OCI-LY7 (cell line): ENCODE data around the gene GJC2. TPM values are rescaled to one million over a fixed set of nuclear protein-coding genes. Genes with fewer than 3 reads are reported as not detected.

Experiments used
- BruUV-seq: library from RNA; stranded (reverse); fragments of 400-500 nt; replicated peaks from 2 replicates; lab custom pipeline; 2021; lab: Mats Ljungman, UMichigan
- CTCF ChIA-PET: fragments of 300-600 bp; sonication (Branson Sonifier 250); formaldehyde crosslinking; loops from one replicate; lab custom pipeline; 2022; ENCODE audit warnings: antibody characterized with exemption; ENCODE audit not compliant: unreplicated experiment; lab: Charles Lee
- POLR2A ChIA-PET: fragments of 300-600 bp; sonication (Branson Sonifier 250); formaldehyde crosslinking; loops from one replicate; lab custom pipeline; 2022; ENCODE audit warnings: antibody characterized with exemption; lab: Charles Lee
- DNase-seq: peaks from one replicate; pipeline ENCODE4 v3.0.0-alpha.2; 2015; ENCODE audit warnings: low spot score
- H2AFZ ChIP-seq: fragments of 200-600 bp; sonication (generic), shearing (Covaris generic); 2 replicates; pipeline ENCODE4 v1.6.1; 2014; ENCODE audit warnings: mild to moderate bottlenecking, antibody characterized with exemption, low read length, moderate library complexity
- H3K27ac ChIP-seq: fragments of 200-600 bp; sonication (generic); 2 replicates; pipeline ENCODE4 v1.5.1; 2014; ENCODE audit warnings: mixed run types, low read depth, mild to moderate bottlenecking, moderate library complexity, low read length, inconsistent platforms; ENCODE audit not compliant: poor library complexity, severe bottlenecking
- H3K36me3 ChIP-seq: fragments of 200-600 bp; sonication (generic); 2 replicates; pipeline ENCODE4 v1.6.1; 2014; ENCODE audit warnings: mild to moderate bottlenecking, antibody characterized with exemption, low read length, moderate library complexity, mixed read lengths; ENCODE audit not compliant: insufficient read depth
- H3K4me1 ChIP-seq: fragments of 200-600 bp; sonication (generic); 2 replicates; pipeline ENCODE4 v1.5.1; 2014; ENCODE audit warnings: mild to moderate bottlenecking, low read length; ENCODE audit not compliant: insufficient read depth, poor library complexity, severe bottlenecking
- H3K4me2 ChIP-seq: fragments of 200-600 bp; sonication (generic); 2 replicates; pipeline ENCODE4 v1.6.1; 2014; ENCODE audit warnings: mild to moderate bottlenecking, low read length
- H3K4me3 ChIP-seq: fragments of 200-600 bp; sonication (generic); 2 replicates; pipeline ENCODE4 v1.5.1; 2014; ENCODE audit warnings: mild to moderate bottlenecking, low read depth, low read length; ENCODE audit not compliant: poor library complexity, severe bottlenecking
- H3K79me2 ChIP-seq: fragments of 200-600 bp; sonication (generic); 2 replicates; pipeline ENCODE4 v1.6.1; 2016; ENCODE audit warnings: low read depth, mild to moderate bottlenecking, low read length, moderate library complexity, mixed read lengths; ENCODE audit not compliant: insufficient read depth
- H3K9me2 ChIP-seq: fragments of 200-600 bp; sonication (generic); 2 replicates; pipeline ENCODE4 v1.6.1; 2016; ENCODE audit warnings: mild to moderate bottlenecking, low read length, mixed read lengths; ENCODE audit not compliant: insufficient read depth
- H3K9me3 ChIP-seq: fragments of 200-600 bp; sonication (generic); 2 replicates; pipeline ENCODE4 v1.6.1; 2014; ENCODE audit warnings: mild to moderate bottlenecking, mixed run types, low read length, mixed read lengths
- H4K20me1 ChIP-seq: fragments of 200-600 bp; sonication (generic); 2 replicates; pipeline ENCODE4 v1.6.1; 2014; ENCODE audit warnings: mild to moderate bottlenecking, antibody characterized with exemption, low read length, moderate library complexity, mixed read lengths; ENCODE audit not compliant: insufficient read depth
- EZH2phosphoT487 ChIP-seq: fragments of 200-600 bp; sonication (generic); IDR thresholded peaks from 2 replicates; pipeline ENCODE4 v1.6.1; 2018; ENCODE audit warnings: low read depth, borderline replicate concordance, mild to moderate bottlenecking, mixed run types, antibody characterized with exemption, low read length, moderate library complexity, mixed read lengths
- intact Hi-C: fragments of 100-400 bp; cut with micrococcal nuclease; formaldehyde crosslinking; loops from one replicate; pipeline ENCODE4 v1.10.0; 2022; ENCODE audit not compliant: unreplicated experiment
- total RNA-seq, 2 experiments: library from RNA; depleted of rRNA in 1 of 2; stranded (reverse); fragments of >200 nt in 1 of 2; shearing (Covaris generic) in 1 of 2; gene quantifications; 2 replicates each; pipeline ENCODE4 v1.2.3, GENCODE V29; 2014 to 2022
- TF ChIP-seq, protein P1 (sequence below): fragments of 200-600 bp; sonication (generic); conservative IDR thresholded peaks from 2 replicates; pipeline ENCODE4 v1.5.1; 2014; ENCODE audit warnings: mild to moderate bottlenecking, antibody characterized with exemption, low read length, moderate library complexity, mixed read lengths

Gene GJC2
- total RNA-seq, 2 experiments from 2014 or later: 0.22 to 0.80 TPM

DNA sequence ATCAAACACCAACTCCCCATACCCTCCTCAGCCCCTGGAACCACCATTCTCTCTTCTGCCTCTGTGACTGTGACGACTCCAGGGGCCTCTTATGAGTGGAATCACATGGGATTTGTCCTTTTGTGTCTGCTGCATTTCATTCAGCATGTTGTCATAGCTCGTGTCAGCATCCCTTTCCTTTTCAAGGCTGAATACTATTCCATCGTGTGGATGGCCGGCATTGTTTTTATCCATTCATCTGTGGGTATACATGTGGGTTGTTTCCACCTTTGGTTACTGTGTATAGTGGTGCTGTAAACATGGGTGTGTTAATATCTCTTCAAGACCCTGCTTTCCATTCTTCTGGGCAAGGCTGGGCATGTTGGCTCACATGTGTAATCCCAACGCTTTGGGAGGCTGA lies 41.0 kb downstream of the GJC2 start:
- H3K9me3 ChIP-seq: no peaks in the 10 kb centered on the region
- intact Hi-C loops: no loop called here
- no peak overlapping the region for H2AFZ ChIP-seq
- ChIA-PET POLR2A (no interaction called here), CTCF (no interaction called here)
- no peaks in the 10 kb centered on the region for H3K36me3 ChIP-seq
- H3K4me2 ChIP-seq: no peak overlapping the region
- no TSS peak for BruUV-seq
- H3K79me2 ChIP-seq: no peaks in the 10 kb centered on the region
- H4K20me1 ChIP-seq: no peaks in the 10 kb centered on the region
- DNase-seq: no peak
- no peak overlapping the region for H3K27ac ChIP-seq
- H3K4me3 ChIP-seq: no peak overlapping the region
- H3K4me1 ChIP-seq: no peaks in the 10 kb centered on the region
- TF ChIP-seq EZH2phosphoT487: no peak
- TF ChIP-seq, protein P1, sequence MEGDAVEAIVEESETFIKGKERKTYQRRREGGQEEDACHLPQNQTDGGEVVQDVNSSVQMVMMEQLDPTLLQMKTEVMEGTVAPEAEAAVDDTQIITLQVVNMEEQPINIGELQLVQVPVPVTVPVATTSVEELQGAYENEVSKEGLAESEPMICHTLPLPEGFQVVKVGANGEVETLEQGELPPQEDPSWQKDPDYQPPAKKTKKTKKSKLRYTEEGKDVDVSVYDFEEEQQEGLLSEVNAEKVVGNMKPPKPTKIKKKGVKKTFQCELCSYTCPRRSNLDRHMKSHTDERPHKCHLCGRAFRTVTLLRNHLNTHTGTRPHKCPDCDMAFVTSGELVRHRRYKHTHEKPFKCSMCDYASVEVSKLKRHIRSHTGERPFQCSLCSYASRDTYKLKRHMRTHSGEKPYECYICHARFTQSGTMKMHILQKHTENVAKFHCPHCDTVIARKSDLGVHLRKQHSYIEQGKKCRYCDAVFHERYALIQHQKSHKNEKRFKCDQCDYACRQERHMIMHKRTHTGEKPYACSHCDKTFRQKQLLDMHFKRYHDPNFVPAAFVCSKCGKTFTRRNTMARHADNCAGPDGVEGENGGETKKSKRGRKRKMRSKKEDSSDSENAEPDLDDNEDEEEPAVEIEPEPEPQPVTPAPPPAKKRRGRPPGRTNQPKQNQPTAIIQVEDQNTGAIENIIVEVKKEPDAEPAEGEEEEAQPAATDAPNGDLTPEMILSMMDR: no peak
- no peaks in the 10 kb centered on the region for H3K9me2 ChIP-seq

DNA sequence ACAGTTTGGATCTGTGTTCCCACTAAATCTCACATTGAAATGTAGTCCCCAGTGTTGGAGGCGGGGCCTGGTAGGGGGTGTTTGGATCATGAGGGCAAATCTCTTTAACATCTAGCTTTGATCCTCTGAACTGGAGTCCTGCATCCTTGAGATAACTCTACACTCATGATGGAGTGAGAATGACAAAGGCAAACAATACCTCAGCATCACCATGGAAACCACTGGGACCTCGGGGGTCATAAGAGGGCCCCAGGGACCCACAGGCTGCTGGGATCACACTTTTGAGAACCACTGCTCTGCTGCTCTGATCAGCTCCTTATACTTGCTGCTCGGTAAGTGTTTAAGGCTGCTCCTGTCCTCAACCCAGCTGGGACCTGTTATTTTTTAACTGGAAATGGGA lies 44.7 kb downstream of the GJC2 start:
- no TSS peak for BruUV-seq
- Histone ChIP-seq H3K4me1 (no peaks in the 10 kb centered on the region), H2AFZ (no peak overlapping the region), H3K9me2 (no peaks in the 10 kb centered on the region), H4K20me1 (no peaks in the 10 kb centered on the region), H3K79me2 (no peaks in the 10 kb centered on the region), H3K27ac (no peak overlapping the region), H3K4me3 (no peak overlapping the region), H3K9me3 (peaks cover 9% of the 10 kb centered on the region; the same call in 1 of the 2 replicates), H3K36me3 (no peaks in the 10 kb centered on the region), H3K4me2 (no peak overlapping the region)
- ChIA-PET POLR2A (interaction anchor here (0.7 kb wide), 1 partner anchor 29 kb away, joined by 3 read pairs; the partner anchor contains the start of gene IBA57), CTCF (no interaction called here)
- intact Hi-C loops: no loop called here
- TF ChIP-seq, protein P1: no peak
- no peak for TF ChIP-seq EZH2phosphoT487
- no peak for DNase-seq

DNA sequence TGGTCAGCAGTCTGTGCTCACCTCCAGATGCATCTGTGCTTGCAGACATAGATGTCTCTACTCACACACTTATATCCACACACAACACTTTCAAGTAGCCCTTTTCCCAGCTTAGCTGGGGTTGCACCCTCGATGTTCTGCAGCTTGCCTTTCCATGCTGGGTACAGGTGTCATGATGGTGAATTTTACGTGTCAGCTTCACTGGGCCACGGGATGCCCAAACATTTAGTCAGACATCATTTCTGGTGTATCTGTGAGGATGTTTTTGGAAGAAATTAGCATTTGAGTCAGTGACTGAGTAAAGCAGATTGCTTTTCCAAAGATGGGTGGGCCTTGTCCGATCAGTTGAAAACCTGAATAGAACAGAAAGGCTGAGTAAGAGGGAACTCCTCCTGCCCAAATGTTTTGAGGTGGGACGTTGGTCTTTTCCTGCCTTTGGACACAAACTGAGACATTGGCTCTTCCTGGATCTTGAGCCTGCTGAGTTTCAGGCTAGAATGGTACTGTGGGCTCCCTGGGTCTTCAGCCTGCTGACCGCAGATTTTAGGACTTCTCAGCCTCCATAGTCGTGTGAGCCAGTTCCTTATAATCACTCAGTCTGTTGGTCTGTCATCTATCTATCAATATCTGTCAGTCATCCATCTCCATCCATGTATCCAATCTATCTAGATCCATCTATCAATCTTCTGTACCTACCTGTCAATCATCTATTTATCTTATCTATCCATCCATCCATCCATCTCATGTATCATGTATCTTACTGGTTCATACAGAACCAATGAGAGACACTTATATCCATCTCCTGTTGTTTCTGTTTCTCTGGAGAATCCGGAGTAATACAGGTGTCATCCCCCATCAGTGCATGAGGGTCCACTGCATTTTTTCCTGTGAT lies 45.4 kb downstream of the GJC2 start:
- Histone ChIP-seq H3K9me3 (peaks cover 16% of the 10 kb centered on the region; the same call in 1 of the 2 replicates), H3K27ac (no peak overlapping the region), H4K20me1 (no peaks in the 10 kb centered on the region), H3K9me2 (no peaks in the 10 kb centered on the region), H3K4me2 (no peak overlapping the region), H3K4me1 (no peaks in the 10 kb centered on the region), H3K4me3 (no peak overlapping the region), H2AFZ (no peak overlapping the region), H3K36me3 (no peaks in the 10 kb centered on the region), H3K79me2 (no peaks in the 10 kb centered on the region)
- no TSS peak for BruUV-seq
- DNase-seq: no peak
- intact Hi-C loops: no loop called here
- no peak for TF ChIP-seq EZH2phosphoT487
- TF ChIP-seq, protein P1: no peak
- POLR2A ChIA-PET: no interaction called here
- CTCF ChIA-PET: no interaction called here
